HuH-7.5 (cell line): ENCODE results near the gene FGFBP1.
"Not testable (repeated sequence)": the region's sequence is repeated elsewhere in the genome, so short reads cannot be mapped to it uniquely, and the experiment has no call there.

Experiments
- DNase-seq: peaks from one replicate; pipeline ENCODE4 v3.0.0; 2011; ENCODE audit warnings: low spot score

FGFBP1 gene

DNA sequence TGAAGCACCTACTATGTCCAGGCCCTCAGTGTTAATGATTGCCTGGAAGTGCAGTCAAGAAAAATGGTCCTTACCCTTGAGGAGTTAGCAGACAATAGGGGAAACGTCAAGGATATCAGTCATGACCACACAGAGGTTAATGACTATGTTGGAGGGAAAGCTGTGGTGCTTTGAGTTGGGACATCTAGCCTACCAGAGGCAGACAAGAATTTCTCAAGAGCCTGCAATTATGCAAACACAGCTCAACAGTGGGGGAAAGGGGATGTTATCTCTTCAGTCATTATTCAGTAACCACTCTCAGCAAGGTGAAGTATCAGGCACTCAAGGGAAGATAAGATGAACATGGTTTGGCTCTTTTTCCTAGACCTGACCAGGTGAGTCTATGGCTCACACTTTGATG is 7.0 kb upstream of the FGFBP1 start:
- DNase-seq: no peak

DNA sequence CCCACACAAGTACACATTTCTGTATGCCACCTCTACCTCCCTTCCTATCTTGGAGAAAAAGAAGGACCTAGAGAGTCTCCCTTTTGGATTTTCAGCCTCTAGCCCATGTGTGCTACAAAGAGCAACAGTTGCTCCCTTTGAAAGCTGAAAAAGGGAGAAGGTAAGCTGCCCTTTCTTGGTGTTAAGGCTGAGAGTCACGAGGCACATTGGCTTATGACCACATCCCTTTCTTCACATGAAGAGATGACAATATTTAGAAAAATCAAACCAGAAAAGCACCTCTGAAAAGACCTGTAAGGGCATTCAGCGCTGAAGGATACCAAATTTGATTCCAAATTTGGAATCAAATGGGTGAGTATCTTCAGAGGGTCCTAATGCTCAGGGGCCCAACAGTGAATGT is 6.4 kb upstream of the FGFBP1 start:
- DNase-seq: no peak

DNA sequence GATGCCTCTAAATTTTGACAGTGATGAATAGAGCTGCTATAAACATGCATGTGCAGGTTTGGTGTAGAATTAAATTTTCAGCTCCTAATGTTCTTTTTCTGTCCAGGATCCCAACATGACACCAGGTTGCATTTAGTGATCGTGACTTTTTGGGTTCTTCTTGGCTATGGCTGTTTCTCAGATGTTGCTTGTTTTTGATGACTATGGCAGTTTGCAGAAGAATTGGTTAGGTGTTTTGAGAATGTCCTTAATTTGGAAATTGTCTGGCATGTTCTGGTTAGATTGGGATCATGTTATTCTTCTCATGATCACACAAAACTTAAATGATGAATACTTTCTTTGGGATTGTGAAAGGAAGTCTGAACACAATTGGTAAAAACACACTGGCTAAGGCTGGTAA is 3.7 kb upstream of the FGFBP1 start:
- DNase-seq: no peak

DNA sequence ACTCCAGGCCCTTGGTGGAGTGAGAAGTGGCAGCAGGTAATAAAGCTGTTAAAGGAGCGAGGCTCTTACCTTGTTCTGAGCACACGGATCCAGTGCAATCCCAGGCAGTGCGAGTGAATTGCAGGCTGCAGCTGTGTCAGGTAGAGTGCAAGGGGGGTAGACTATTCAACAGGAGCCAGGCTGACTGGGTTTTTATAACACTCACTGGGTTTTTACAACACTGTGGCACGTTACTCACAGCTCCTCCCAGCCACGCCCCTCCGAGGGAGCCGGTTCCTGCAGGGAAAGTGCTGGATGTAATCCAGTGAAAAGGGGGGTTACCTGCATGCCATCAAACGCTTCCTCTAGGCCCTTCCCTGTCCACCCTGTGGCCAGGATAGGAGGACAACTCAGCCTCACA is 358 bp downstream of the FGFBP1 start:
- DNase-seq: no peak

DNA sequence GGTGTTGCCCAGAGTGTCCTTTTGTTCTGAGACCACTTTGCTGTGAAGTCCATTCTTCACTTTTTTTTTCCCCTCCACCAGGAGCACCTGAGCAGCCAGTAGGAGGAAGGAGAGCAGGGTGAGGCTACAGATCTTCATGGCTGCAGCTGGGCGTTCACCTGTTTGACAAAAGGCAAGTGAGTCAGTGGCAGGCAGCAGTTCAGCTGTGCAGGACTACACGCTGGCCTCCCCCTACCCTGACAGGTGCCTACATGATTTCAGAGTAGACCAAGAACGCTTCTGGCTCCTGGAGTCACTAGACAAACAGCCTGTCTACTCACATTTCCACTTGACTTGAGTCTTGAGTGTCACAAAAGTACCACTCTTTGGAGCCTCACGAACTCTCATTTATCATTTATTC is 2.0 kb downstream of the FGFBP1 start:
- no peak for DNase-seq

DNA sequence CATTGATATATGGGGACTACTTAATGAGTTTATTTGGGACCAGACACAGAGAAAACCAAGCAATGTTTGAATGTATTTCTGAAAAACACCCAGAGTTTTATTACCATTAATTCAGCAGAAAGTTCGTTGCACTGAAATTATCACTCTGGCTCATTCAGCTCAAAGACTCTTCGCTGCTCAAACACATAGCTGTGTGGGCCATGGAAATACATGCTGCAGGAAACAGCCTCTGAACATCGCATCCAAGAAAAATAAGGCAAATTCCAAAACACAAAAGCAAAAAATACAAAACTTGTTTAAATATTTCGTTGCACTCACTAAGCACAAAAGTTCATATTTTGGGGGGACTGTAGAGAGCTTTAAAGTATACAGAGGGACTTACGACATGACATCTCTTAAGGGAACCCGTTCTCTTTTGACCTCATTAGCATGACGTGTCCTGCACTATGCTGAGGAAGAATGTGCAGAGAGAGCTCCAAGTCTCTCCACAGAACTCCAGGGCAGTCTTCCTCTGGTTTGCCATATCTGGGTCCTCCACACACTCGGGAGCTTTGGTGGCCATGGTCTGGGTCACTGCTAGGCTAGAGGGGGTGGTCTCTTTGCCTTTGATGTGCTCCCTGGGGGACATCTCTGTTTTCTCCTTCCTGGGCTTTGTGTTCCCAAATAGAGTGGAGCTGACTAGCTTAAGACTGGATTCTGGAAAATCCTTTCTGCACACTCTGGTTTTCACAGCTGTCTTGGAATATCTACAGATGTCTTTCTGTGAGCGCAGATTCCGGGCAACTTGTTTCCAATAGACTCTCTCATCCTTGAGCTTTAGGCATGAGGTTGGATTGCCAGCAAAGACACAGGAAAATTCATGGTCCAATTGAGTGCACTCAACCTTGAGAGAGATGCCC is 2.8 kb downstream of the FGFBP1 start:
- DNase-seq: no peak

DNA sequence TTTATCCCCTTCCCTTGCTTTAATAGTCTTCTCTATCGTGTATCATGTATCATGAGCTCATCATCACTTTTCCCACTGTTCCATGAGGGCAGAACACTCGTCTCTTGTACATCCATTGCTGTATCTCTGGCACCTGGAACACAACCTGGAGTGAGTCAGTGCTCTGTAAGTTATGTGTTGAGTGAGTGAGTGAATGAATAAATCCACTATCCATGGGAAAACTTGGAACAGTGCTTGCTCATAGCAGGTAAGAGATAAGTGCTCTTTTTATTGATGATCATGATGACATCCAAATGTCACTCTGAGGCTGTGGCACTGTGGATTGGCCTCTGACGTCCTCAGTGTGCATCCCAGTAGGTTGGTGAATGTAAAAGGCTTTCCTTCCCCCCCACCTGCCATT is 4.3 kb downstream of the FGFBP1 start:
- DNase-seq: no peak

DNA sequence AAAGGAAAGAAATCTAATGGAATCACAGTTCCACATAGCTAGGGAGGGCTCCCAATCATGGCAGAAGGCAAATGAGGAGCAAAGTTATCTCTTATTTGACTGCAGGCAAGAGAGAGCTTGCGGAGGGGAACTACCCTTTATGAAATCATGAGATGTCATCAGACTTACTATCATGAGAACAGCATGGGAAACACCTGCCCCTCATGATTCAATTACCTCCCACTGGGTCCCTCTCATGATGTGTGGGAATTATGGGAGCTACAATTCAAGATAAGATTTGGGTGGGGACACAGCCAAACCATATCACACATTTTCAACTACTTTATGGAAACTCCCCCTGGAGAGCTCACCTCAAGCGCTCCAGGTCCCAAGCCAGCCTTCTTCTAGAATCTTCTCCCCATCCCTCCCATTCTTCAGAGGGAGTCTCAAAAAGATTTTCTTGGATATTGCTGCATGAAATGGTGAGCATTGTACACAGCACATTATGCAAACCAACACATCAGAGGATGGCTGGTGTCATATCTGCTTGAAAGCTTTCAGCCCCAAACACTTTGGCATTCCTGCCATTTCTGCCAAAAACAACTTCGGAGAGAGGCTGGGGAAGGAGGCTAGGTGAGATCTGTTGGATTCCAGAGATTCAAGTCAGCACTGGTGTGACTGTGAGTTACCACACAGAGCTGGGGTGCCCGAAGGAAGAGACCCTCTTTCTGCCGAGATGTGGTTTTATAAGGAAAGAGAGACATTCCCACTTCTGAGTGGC is 6.9 kb downstream of the FGFBP1 start:
- no peak for DNase-seq

DNA sequence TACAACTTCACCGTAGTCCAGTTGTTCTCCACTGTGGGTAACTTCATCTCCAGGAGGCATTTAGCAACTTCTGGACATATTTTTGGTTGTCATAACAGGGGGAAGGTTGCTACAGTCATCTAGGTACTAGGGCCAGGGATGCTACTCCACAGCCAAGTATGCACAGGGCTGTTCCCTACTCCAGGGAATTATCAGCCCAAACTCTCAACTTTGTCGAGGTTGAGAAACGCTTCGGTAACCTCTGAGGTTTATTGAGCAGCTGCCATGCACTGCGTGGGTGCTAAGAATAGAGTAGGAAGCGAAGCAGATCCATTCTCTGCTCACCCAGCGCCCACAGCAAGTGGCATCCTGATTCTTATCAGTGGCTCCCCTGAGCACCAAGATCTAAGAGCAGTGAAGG is 8.2 kb downstream of the FGFBP1 start:
- no peak for DNase-seq

DNA sequence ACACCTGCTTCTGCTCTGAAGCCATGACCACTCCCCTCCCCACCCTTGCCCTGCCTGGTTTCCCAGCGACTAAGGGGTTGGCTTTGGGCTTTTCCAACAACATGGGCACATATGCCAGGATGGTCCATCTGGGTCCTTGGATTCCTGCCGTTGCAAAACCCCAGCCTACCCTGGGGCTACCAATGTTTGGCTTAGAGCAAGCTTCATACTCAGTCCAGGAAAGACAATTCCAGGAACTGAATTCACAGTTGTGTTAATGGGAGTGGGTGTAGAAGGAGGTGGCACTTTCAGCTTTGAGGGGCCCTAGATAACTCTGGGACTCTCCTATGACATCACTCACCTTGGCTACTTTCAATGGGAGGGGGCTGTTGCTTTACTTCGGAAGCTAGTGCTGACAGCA is 9.0 kb downstream of the FGFBP1 start:
- no peak for DNase-seq

DNA sequence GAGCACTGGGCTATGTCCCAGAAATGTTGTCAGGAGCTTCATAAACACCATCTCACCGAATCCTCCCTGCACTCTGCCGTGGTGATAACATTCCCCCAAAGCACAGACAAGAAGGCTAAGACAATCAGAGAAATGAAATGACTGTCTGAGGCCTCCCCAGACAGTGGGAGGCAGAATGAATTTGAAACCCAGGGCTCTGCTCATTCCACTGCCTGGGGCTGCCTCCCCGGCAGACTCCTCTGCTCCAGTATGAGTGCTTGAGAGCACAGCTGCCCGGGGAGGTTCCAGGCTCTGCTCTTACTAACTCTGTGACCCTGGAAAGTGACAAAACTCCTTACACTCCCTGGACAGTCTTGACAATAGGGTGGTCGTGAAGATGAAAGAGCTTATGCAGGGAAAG is 9.7 kb downstream of the FGFBP1 start:
- no peak for DNase-seq

DNA sequence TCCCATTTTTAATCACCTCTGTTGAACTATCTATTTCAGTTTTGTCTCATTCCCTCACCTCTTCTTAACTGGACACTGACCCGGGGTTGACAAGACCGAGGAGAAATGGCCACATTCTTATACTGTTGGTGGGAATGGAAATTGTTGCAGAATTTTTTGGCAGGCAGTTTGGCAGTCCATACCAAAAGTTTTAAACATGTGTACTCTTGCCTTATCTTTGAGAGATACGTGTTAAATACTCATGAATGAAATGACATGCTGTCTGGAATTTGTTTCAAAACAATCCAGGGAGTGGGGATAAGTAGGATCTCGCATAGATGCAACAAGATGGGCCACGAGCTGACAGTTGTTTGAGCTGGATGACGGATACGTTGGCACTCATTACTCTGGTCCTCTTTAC is 12.1 kb downstream of the FGFBP1 start:
- DNase-seq: no peak

DNA sequence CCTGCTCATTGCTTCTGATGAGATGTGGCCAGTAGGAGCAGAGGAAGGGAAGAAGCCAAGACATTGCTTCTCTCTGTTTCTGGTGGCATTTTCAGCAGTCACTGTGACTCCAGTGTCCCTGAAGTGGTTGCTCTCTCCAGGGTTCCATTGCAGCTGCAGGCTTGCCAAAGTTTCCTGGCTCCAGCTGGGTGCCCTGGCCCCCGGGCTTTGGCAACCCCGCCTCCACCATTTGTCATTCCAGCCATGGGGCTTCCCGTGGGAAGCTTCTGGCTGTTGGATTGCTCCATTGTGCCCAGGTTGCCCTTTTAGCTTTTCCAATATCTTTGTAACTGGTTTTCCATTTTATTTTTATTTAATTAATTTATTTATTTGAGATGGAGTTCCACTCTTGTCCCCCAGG is 12.7 kb downstream of the FGFBP1 start:
- no peak for DNase-seq

DNA sequence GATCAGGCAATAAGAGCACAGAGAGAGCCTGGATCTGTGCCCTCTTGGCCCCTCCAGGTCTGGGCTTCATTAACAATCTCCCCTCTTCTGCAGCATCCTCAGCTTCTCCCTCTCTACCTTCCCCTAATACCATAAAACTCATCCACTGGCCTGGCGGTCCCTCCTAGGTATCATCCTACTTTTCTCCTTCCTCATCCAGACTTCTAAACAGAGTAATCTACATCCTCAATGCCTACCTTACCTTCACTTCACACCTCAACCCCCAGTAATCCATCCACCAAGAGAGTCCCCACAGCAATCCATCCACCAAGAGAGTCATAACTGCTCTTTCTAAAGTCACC is 17.0 kb downstream of the FGFBP1 start:
- DNase-seq: no peak

DNA sequence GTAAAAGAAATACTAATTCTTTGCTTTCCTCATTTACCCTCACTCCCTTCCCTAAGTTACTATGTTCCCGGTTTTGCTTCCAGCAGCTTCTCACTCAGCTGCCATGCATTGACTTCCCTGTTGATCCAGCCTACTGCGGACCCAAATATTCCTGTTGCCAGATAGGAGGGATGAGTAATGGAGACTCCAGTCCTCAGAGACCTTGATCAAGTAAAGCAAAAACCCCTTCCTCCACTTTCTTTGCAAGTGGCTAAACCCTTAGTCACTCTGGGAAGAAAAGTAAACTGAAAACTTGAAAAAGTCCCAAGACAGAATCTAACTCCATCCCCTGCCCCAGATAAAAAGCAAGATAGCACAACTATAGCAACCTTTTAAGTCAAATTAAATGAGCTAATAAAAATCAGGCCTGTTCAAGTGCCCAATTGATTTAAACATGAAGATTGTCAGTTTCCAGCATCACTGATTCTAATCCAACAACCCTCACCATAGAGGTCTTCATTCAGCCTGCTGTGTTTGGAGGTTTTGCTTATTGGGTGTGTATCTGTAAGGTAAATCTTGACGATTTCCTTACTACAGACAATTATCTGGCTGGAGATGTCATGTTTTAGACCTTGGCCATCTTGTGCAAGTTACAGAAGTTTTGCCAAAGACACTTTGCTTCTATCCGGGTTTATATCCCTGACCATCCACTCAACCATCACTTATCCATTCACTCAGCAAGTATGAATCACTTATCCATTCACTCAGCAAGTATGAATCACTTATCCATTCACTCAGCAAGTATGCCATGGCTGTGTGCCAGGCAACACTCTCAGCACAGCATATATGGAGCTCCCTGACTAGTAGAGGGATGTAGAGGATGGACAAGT is 17.6 kb downstream of the FGFBP1 start:
- DNase-seq: no peak

DNA sequence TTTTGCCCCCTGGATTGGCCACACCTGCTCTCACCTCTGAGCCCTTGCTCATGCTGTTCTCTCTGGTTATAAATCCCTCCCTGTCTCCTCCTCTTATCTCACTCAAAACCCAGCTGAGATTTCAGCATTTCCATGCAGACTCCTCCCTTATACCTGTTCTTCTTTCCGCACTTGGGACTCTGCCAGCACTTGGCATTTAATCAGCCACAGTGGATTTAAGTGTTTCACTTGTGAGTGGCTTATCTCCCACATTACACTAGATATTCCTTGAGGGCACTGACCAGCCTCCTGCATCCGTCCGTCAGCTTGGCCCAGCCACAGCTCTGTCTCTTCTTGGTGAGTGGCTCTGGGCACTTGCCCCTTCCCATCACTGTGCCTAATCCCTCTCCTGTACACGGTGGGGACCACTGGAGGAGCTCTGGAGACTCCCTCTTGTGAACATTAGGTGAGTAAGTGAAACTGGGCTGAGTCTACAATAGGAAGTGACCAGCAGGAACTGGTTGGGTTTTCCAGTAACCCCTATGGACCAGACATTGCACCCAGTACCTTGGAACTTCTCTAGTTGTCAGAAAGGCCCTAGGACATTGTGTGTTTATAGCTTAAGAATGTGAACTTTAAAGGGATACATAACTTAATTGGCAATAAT is 19.9 kb downstream of the FGFBP1 start:
- no peak for DNase-seq

DNA sequence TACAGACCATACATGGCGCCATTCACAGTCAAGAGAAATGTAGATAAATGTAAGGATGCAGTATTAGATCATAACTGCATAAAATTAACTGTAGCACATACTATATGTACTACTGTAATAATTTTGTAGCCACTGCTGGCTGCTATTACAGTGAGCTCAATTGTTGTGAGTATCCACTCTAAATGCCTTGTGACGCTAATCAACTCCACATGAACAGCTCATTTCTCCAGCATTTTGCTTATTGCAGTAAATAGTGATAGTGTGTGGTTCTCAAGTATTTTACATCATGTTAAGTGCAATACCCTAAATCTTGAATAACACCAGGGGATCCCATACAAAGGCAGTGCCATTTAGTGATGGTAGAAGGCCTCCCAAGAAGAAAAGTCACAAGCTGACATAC is 21.2 kb downstream of the FGFBP1 start:
- DNase-seq: no peak

DNA sequence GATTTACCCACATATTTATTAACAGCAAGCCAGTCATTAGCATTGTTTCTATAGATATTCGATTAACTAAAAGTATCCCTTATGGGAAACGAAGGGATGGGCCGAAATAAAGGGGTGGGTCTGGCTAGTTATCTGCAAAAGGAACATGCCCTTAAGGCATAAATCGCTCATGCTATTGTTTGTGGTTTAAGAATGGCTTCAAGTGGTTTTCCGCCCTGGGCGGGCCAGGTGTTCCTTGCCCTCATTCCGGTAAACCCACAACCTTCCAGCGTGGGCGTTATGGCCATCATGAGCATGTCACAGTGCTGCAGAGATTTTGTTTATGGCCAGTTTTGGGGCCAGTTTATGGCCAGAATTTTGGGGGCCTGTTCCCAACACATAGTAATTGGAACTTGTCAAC is 22.2 kb downstream of the FGFBP1 start:
- DNase-seq: not testable (repeated sequence)

DNA sequence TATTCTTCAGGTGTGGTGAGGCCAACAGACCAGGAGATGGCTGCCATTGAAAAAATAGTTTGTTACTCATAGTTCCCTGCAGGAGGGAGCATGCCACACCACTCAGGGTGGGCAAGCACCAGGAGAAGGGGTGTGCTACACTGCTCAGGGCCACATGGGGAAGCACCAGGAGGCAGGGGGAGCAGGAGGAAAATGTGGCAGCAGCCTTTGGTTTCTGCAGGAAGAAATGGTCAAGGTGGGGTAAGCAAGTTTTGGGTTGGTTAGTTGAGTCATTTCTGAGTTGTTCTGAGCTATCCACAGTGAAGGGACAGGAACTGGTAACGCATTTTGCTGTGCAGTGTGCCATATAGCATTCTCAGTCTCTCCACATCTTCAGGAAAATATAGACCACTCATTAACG is 23.8 kb downstream of the FGFBP1 start:
- no peak for DNase-seq

DNA sequence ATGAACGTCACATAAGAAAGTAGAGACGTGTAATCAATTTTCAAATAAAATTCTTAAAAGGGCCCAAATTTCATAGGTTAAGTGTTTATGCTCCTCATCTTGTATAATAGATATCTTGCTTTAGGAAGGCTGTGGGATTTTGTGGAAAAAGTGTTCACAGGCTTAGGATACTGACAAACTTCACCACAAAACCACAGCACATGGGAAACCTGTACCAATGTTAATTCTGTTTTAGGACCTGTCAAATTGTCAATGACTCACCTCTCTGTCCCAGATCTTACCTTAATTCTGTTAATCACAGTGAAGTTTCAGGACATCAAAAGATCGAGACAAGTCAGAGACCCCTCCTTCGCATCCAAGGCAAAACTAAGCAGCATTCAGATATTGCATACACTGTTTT is 24.2 kb downstream of the FGFBP1 start:
- DNase-seq: no peak

DNA sequence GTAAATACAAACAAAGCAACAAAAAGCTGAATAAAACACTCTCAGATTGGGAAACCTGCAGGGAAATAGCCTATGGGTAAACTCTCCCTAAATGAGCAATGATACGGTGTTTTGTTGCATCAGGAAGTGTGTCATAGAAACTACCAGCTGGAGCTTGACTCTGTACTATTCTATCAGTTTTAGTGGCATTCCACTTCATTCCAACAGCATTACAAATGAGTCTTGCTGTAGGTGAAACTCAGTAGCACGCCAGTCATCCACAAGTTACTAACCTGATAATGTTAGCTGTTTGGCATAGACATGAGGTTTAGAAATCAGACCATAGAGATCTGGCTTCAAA is 24.9 kb downstream of the FGFBP1 start:
- DNase-seq: no peak

DNA sequence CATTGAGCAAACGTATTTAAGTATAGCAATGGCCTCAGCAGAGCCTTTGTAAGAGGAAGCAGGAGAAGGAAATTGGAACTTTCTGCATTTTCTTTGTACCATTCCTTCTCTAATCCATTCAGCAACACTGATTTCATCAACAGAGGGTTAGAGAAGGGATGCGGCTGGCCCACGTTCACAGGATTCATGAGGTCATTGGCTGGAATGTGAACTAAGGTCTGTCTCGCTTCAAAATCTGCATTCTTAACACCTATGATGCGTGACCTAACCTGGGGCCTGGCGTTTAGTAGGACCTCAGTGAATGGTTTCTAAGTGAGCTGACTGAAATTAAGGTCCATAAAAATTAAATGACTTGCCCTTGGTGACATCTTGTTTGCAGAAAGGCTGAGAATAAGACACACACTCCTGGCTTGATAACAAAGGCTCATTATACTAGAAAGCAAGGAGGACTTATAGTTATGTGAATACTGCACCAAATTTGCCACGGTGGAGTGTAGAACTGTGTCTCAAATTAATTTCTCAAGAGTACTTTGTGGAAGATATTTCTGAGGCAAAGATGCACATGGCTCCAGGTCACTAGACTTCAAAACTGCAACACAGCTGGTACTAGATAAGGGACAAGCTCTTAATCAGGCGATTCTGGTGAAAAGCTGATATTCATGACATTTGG is 25.4 kb downstream of the FGFBP1 start:
- DNase-seq: no peak
